Measurements from ENCODE around the gene KCNIP1.

The KCNIP1 gene

GRCh38 chr5:170538696-170539586 is 35.1 kb downstream of the KCNIP1 start:
- DNase-seq (ENCODE audit: low spot score): no peak
- no peak overlapping the region for H3K4me2 ChIP-seq (ENCODE audit: insufficient read depth, low read length, poor library complexity, severe bottlenecking)
- H4K91ac ChIP-seq (ENCODE audit: low read depth, low read length, poor library complexity): no peak overlapping the region
- H2BK15ac ChIP-seq (ENCODE audit: low read length): no peak overlapping the region
- H3K23ac ChIP-seq (ENCODE audit: low read depth, low read length, poor library complexity): no peak overlapping the region
- no peak overlapping the region for H3K27ac ChIP-seq (replicated peaks; ENCODE audit: low read length)
- no peak overlapping the region for H3K9ac ChIP-seq (ENCODE audit: low read depth, low read length, poor library complexity)
- H2AK5ac ChIP-seq (ENCODE audit: low read depth, low read length): no peak overlapping the region
- no peaks in the 10 kb centered on the region for H3K79me1 ChIP-seq (ENCODE audit: low read depth, low read length)
- no peak overlapping the region for H3K4me3 ChIP-seq (ENCODE audit: low read length in 2 of 2)
- no peak overlapping the region for H3K18ac ChIP-seq (ENCODE audit: low read length)
- no CpG with 5 or more reads among the region's 6 CpGs for WGBS, 2 donors (ENCODE audit: extremely low coverage in 2 of 2, insufficient read length in 2 of 2, insufficient replicate concordance in 1 of 2)
- no peak overlapping the region for H2BK120ac ChIP-seq (ENCODE audit: low read depth, low read length)
- H3K14ac ChIP-seq (ENCODE audit: low read length): no peak overlapping the region
- H3K9me3 ChIP-seq (replicated peaks in 1 of 2; ENCODE audit: control insufficient read depth in 2 of 2, insufficient read depth in 1 of 2, low read depth in 1 of 2, low read length in 2 of 2): no peaks in the 10 kb centered on the region
- no peaks in the 10 kb centered on the region for H3K27me3 ChIP-seq (ENCODE audit: control insufficient read depth in 3 of 3, insufficient read depth in 3 of 3, low read depth in 1 of 3, low read length in 3 of 3)
- no peak overlapping the region for H3K4ac ChIP-seq (ENCODE audit: low read length)
- no peak overlapping the region for H4K8ac ChIP-seq (ENCODE audit: low read depth, low read length)
- H2BK5ac ChIP-seq (ENCODE audit: low read length): no peak overlapping the region
- no peaks in the 10 kb centered on the region for H3K36me3 ChIP-seq (replicated peaks in 1 of 2; ENCODE audit: control insufficient read depth in 2 of 2, insufficient read depth in 2 of 2, low read length in 2 of 2)
- peaks cover 0 to 7% of the 10 kb centered on the region in 2 donors for H3K4me1 ChIP-seq (ENCODE audit: control insufficient read depth in 2 of 2, insufficient read depth in 1 of 2, low read depth in 1 of 2, low read length in 2 of 2)
- H2BK12ac ChIP-seq (ENCODE audit: low read length): no peak overlapping the region
- H2AFZ ChIP-seq (ENCODE audit: low read length): no peak overlapping the region

- Histone ChIP-seq H2BK12ac (ENCODE audit: low read length) (no peak overlapping the region), H3K9ac (ENCODE audit: low read depth, low read length, poor library complexity) (no peak overlapping the region), H2BK120ac (ENCODE audit: low read depth, low read length) (no peak overlapping the region), H3K79me1 (ENCODE audit: low read depth, low read length) (no peaks in the 10 kb centered on the region), H2BK5ac (ENCODE audit: low read length) (no peak overlapping the region), H3K4me1 (ENCODE audit: control insufficient read depth in 2 of 2, insufficient read depth in 1 of 2, low read depth in 1 of 2, low read length in 2 of 2) (peaks cover 0 to 3% of the 10 kb centered on the region in 2 donors), H3K18ac (ENCODE audit: low read length) (no peak overlapping the region), H3K4me2 (ENCODE audit: insufficient read depth, low read length, poor library complexity, severe bottlenecking) (no peak overlapping the region), H2AK5ac (ENCODE audit: low read depth, low read length) (no peak overlapping the region), H3K4ac (ENCODE audit: low read length) (no peak overlapping the region), H3K27ac (replicated peaks; ENCODE audit: low read length) (no peak overlapping the region), H3K36me3 (replicated peaks in 1 of 2; ENCODE audit: control insufficient read depth in 2 of 2, insufficient read depth in 2 of 2, low read length in 2 of 2) (no peaks in the 10 kb centered on the region), H3K9me3 (replicated peaks in 1 of 2; ENCODE audit: control insufficient read depth in 2 of 2, insufficient read depth in 1 of 2, low read depth in 1 of 2, low read length in 2 of 2) (no peaks in the 10 kb centered on the region), H4K91ac (ENCODE audit: low read depth, low read length, poor library complexity) (no peak overlapping the region), H2BK15ac (ENCODE audit: low read length) (no peak overlapping the region), H3K14ac (ENCODE audit: low read length) (no peak overlapping the region), H3K23ac (ENCODE audit: low read depth, low read length, poor library complexity) (no peak overlapping the region), H3K4me3 (ENCODE audit: low read length in 2 of 2) (no peak overlapping the region), H4K8ac (ENCODE audit: low read depth, low read length) (no peak overlapping the region), H3K27me3 (ENCODE audit: control insufficient read depth in 3 of 3, insufficient read depth in 3 of 3, low read depth in 1 of 3, low read length in 3 of 3) (no peaks in the 10 kb centered on the region), H2AFZ (ENCODE audit: low read length) (no peak overlapping the region)
- DNase-seq (ENCODE audit: low spot score): no peak
- no CpG with 5 or more reads among the region's 1 CpG for WGBS, 2 donors (ENCODE audit: extremely low coverage in 2 of 2, insufficient read length in 2 of 2, insufficient replicate concordance in 1 of 2)
Observed at GRCh38 chr5:170540271-170540670, 36.5 kb downstream of the KCNIP1 start.

DNA sequence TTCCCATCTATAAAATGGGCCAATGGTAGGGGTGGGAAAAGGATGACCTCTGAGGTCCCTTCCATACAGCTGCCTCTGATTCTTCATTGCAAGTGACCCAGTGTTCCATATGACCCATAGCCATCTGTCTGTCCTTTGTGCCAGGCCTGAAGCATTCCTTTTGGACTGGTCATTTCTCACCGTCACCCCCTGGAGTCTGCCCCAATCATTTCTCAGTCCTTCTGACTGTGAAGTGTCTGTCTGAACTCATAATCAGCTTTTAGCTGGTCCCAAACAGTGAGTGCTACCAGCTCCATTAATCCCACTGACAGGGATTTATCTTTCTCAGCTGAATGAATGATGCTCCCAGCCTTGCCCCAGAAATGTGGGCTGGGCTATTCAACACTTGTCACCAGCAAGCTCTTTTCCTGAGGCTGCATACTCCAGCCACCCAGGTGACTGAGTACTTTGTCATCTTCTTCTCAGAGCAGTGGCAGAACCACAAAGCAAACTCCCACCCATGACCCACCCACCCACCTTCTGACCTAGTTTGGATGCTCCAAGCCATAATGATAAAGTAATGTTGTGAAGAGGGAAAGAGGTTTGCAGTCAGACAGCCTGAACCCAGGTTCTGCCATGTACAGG is 37.4 kb downstream of the KCNIP1 start:
- Histone ChIP-seq H3K79me1 (ENCODE audit: low read depth, low read length) (no peaks in the 10 kb centered on the region), H3K27me3 (ENCODE audit: control insufficient read depth in 3 of 3, insufficient read depth in 3 of 3, low read depth in 1 of 3, low read length in 3 of 3) (no peaks in the 10 kb centered on the region), H3K14ac (ENCODE audit: low read length) (no peak overlapping the region), H3K4me1 (ENCODE audit: control insufficient read depth in 2 of 2, insufficient read depth in 1 of 2, low read depth in 1 of 2, low read length in 2 of 2) (peaks cover 0 to 3% of the 10 kb centered on the region in 2 donors), H2BK120ac (ENCODE audit: low read depth, low read length) (no peak overlapping the region), H3K4me3 (ENCODE audit: low read length in 2 of 2) (no peak overlapping the region), H4K91ac (ENCODE audit: low read depth, low read length, poor library complexity) (no peak overlapping the region), H2BK15ac (ENCODE audit: low read length) (no peak overlapping the region), H3K18ac (ENCODE audit: low read length) (no peak overlapping the region), H3K36me3 (replicated peaks in 1 of 2; ENCODE audit: control insufficient read depth in 2 of 2, insufficient read depth in 2 of 2, low read length in 2 of 2) (no peaks in the 10 kb centered on the region), H2AFZ (ENCODE audit: low read length) (no peak overlapping the region), H2BK5ac (ENCODE audit: low read length) (no peak overlapping the region), H3K9me3 (replicated peaks in 1 of 2; ENCODE audit: control insufficient read depth in 2 of 2, insufficient read depth in 1 of 2, low read depth in 1 of 2, low read length in 2 of 2) (no peaks in the 10 kb centered on the region), H3K27ac (replicated peaks; ENCODE audit: low read length) (no peak overlapping the region), H2BK12ac (ENCODE audit: low read length) (no peak overlapping the region), H4K8ac (ENCODE audit: low read depth, low read length) (no peak overlapping the region), H2AK5ac (ENCODE audit: low read depth, low read length) (no peak overlapping the region), H3K23ac (ENCODE audit: low read depth, low read length, poor library complexity) (no peak overlapping the region), H3K4ac (ENCODE audit: low read length) (no peak overlapping the region), H3K4me2 (ENCODE audit: insufficient read depth, low read length, poor library complexity, severe bottlenecking) (no peak overlapping the region), H3K9ac (ENCODE audit: low read depth, low read length, poor library complexity) (no peak overlapping the region)
- WGBS, 2 donors (ENCODE audit: extremely low coverage in 2 of 2, insufficient read length in 2 of 2, insufficient replicate concordance in 1 of 2): no CpG with 5 or more reads among the region's 1 CpG
- DNase-seq (ENCODE audit: low spot score): no peak

DNA sequence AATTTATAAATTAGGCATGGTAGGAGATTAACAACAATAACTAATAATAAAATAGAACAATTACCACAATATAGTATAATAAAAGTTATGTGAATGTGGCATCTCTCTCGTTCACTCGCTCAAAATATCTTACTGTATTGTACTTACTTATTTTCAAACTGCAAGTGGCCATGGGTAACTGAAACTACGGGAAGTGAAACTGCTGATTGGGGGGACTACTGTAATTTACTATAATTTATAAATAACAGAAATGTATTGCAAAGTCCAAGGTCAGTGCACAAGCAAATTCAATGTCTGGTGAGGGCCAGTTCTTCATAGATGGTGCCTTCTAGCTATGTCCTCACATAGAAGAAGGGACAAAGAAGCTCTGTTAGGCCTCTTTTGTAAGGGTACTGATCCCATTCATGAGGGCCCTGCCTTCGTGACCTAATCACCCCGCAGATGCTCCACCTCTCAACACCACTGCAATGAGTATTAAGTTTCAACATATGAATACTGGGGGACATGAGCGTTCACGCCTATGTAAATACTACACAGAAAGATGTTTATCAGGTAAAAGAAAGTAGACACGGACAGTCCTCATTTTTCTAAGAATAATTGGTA is 39.0 kb downstream of the KCNIP1 start:
- H3K14ac ChIP-seq (ENCODE audit: low read length): no peak overlapping the region
- H2BK5ac ChIP-seq (ENCODE audit: low read length): no peak overlapping the region
- H3K18ac ChIP-seq (ENCODE audit: low read length): no peak overlapping the region
- no peak overlapping the region for H3K4ac ChIP-seq (ENCODE audit: low read length)
- no peak overlapping the region for H2BK12ac ChIP-seq (ENCODE audit: low read length)
- H3K9me3 ChIP-seq (replicated peaks in 1 of 2; ENCODE audit: control insufficient read depth in 2 of 2, insufficient read depth in 1 of 2, low read depth in 1 of 2, low read length in 2 of 2): no peaks in the 10 kb centered on the region
- H3K79me1 ChIP-seq (ENCODE audit: low read depth, low read length): no peaks in the 10 kb centered on the region
- DNase-seq (ENCODE audit: low spot score): no peak
- H3K9ac ChIP-seq (ENCODE audit: low read depth, low read length, poor library complexity): no peak overlapping the region
- no peak overlapping the region for H2AFZ ChIP-seq (ENCODE audit: low read length)
- H2BK120ac ChIP-seq (ENCODE audit: low read depth, low read length): no peak overlapping the region
- peaks cover 0 to 3% of the 10 kb centered on the region in 2 donors for H3K4me1 ChIP-seq (ENCODE audit: control insufficient read depth in 2 of 2, insufficient read depth in 1 of 2, low read depth in 1 of 2, low read length in 2 of 2)
- H4K91ac ChIP-seq (ENCODE audit: low read depth, low read length, poor library complexity): no peak overlapping the region
- no peak overlapping the region for H3K4me3 ChIP-seq (ENCODE audit: low read length in 2 of 2)
- no peaks in the 10 kb centered on the region for H3K36me3 ChIP-seq (replicated peaks in 1 of 2; ENCODE audit: control insufficient read depth in 2 of 2, insufficient read depth in 2 of 2, low read length in 2 of 2)
- no CpG with 5 or more reads among the region's 8 CpGs for WGBS, 2 donors (ENCODE audit: extremely low coverage in 2 of 2, insufficient read length in 2 of 2, insufficient replicate concordance in 1 of 2)
- H3K4me2 ChIP-seq (ENCODE audit: insufficient read depth, low read length, poor library complexity, severe bottlenecking): no peak overlapping the region
- H3K23ac ChIP-seq (ENCODE audit: low read depth, low read length, poor library complexity): no peak overlapping the region
- H3K27me3 ChIP-seq (ENCODE audit: control insufficient read depth in 3 of 3, insufficient read depth in 3 of 3, low read depth in 1 of 3, low read length in 3 of 3): no peaks in the 10 kb centered on the region
- no peak overlapping the region for H2AK5ac ChIP-seq (ENCODE audit: low read depth, low read length)
- H3K27ac ChIP-seq (replicated peaks; ENCODE audit: low read length): no peak overlapping the region
- H2BK15ac ChIP-seq (ENCODE audit: low read length): no peak overlapping the region
- no peak overlapping the region for H4K8ac ChIP-seq (ENCODE audit: low read depth, low read length)

Data from neuronal stem cell (in vitro differentiated cells).